IPS DF 19.7 (cell line): Measurements from ENCODE around the gene SUPT16H.
"Not testable (repeated sequence)": the region's sequence is repeated elsewhere in the genome, so short reads cannot be mapped to it uniquely, and the experiment has no call there.

Experiments
- DNase-seq: peaks from one replicate; pipeline ENCODE4 v3.0.0-alpha.2; 2013; ENCODE audit warnings: low read depth, low spot score

SUPT16H gene

GRCh38 chr14:21367582-21368144, 16.2 kb downstream of the SUPT16H start:
- DNase-seq = no peak

- no peak for DNase-seq
Measured at GRCh38 chr14:21356511-21356910, 27.3 kb downstream of the SUPT16H start.

- DNase-seq = no peak
Measured at GRCh38 chr14:21352587-21352986, 31.2 kb downstream of the SUPT16H start.

- DNase-seq = no peak
Measured at GRCh38 chr14:21350539-21350938, 33.3 kb downstream of the SUPT16H start.

- no peak for DNase-seq
Measured at GRCh38 chr14:21347201-21347600, 36.6 kb downstream of the SUPT16H start.

DNA sequence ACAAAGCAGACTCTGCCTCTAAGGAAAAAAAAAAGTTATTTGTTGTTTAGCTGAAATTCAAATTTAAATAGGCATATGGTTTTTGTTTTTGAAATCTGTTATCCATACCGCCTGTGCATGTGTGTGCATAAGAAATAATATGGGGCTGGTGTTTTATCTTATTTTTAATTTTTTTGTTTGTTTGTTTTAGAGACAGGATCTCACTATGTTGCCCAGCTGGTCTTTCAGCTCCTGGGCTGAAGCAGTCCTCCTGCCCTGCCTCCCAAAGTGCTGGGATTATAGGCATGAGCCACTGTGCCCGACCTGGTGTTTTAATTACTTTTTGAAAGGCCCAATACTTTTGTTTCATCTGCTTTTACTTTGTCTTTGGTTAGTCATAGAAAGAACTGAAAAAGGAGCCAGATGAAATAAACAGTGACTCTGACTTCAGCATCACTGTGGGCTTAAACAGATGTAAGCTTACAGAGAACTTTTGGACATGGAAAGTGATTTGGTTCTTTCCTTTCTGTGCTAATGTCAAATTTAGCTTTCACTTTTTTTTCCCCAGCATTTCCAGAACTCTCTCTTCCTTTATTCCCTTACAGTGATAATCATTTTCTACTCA, 37.2 kb downstream of the SUPT16H start:
- no peak for DNase-seq

GRCh38 chr14:21343035-21343794, 40.6 kb downstream of the SUPT16H start:
- DNase-seq = no peak

DNA sequence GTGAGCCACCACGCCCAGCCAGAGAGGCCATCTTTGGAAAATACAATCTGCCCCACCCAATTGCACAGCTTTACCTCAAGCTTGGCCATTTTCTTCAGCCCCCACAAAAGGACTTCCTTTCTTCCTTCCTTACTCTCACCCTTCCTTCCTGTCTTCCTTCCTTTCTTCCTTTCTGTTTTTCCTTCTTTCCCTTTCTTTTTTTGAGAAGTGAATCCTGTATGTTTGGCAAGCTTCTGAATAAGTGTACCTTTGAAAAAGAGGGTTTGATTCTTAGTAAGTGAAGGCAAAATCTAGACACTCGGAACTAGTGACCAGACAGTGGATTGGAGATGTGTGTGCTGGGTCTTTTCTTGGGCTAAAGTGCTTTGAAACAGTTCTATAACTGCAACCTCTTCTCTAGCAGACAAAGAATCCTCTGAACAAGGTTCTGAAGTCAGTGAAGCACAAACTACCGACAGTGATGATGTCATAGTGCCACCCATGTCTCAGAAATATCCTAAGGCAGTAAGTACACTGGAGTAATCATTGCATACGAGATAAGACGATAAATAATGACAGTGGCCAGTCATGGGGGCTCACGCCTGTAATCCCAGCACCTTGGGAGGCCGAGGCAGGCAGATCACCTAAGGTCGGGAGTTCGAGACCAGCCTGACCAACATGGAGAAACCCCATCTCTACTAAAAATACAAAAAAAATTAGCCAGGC, 49.5 kb downstream of the SUPT16H start:
- no peak for DNase-seq

DNA sequence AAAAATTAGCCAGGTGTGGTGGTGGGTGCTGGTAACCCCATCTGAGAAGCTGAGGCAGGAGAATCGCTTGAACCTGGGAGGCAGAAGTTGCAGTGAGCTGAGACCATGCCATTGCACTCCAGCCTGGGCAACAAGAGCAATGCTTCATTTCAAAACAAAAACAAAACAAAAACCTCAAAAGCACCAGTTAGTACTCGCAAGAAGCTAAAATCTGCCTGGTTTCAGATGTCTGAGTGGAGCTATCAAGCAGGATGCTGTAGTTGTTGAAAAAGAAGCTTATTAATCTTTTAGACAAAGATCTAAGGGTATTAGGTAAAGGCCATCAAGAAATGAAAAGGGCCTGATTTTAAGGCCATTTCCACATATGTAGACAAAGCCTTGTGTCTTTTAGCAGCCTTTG, 50.9 kb downstream of the SUPT16H start:
- no peak for DNase-seq

DNA sequence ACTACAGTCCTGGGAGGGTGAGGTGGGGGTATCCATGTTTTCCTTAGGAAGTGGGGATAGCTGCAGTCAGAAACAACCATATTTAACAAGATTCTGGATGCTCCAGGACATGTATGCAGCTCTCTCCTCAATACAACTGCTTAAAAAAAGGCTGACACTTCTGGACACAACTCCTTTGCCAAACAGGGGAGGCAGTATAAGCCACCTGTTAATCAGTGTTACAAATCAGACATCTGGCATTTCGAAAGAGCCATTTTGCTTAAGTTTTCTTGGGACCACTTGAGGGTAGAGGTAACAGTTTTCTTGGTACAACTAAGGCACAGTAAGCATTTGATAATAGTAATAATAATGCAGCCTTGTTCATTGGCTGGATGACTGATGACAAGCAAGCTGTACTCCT, 56.8 kb downstream of the SUPT16H start:
- DNase-seq = no peak

GRCh38 chr14:21322716-21323115, 61.1 kb downstream of the SUPT16H start:
- no peak for DNase-seq

DNA sequence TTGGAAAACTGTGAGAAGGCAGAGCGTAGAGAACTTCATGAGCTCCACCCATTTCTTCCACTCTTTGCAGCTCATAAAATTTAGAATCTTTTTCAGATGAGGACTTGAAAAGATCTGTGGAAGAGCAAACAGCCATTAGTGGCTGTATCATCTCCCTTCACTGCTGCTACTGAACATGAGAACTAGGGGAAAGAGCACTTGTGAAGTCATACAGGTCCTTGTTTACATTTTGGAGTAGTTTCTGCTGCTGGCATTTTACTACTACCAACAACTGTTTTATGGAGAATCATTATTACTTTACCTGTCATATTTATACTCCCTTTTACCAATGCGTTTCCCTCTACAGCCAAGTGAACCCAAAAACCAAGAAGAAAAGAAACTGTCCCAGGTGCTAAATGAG, 62.9 kb downstream of the SUPT16H start:
- DNase-seq = no peak

- no peak for DNase-seq
Measured at GRCh38 chr14:21317398-21317797, 66.4 kb downstream of the SUPT16H start.

DNA sequence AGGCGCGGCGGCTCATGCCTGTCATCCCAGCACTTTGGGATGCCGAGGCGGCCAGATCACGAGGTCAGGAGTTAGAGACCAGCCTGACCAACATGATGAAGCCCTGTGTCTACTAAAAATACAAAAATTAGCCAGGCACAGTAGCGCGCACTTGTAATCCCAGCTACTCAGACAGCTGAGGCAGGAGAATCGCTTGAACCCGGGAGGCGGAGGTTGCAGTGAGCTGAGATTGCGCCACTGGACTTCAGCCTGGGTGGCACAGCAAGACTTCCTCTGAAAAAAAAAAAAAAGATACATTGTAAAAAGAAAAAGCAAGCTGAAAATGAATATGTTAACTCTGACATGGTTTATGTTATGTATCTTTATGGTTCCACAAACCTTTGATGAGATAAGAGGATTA, 70.3 kb downstream of the SUPT16H start:
- DNase-seq = no peak

GRCh38 chr14:21311614-21312013, 72.2 kb downstream of the SUPT16H start:
- no peak for DNase-seq

DNA sequence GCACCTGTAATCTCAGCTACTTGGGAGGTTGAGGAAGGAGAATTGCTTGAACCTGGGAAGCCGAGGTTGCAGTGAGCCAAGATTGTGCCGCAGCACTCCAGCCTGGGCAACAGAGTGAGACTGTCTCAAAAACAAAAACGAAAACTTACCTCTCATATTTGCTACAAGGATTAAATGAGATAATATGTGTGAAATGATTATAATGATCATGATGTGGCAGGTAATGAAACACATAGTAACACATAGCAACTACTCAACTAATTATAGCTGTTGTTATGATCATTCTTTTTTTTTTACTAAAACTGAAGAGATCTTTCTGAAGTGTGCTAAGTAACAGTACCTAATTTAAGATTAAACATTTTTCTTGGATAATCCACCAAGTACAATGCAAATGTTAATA, 73.9 kb downstream of the SUPT16H start:
- no peak for DNase-seq

- DNase-seq = no peak
Measured at GRCh38 chr14:21309238-21309636, 74.6 kb downstream of the SUPT16H start.

DNA sequence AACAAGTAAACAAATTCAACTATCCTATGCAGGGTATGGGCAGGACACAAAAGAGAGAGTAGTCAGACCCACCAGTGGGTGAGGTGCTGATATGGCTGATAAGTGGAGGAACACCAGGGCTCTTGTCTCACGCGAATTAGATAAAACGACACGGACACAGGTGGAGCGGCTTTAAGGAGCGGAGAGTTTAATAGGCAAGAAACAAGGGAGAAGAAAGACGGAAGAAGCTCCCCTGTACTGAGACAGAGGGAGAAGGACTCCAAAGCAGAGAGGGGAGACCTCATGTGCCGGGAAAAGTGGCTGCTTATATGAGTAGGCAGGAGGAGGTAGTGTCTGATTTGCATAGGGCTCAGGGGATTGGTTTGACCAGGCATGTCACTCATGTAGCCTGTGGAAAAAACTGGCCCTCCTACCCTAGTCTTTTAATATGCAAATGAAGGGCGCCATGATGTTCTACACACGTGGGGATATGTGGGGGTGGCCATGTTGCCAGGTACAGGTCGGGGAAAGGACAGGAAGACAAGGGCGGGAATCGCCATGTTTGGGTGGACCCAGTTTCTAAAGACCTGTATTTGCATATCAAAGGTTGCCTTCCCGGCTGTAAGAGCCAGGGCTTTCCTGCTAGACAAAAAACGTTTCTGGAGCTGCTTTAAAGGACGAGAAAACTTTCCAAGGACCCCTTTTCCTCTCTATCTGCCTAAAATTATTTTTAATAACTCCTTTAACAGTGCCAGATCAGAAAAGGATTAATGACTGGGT, 75.2 kb downstream of the SUPT16H start:
- peak; percentile 97 for DNase-seq

DNA sequence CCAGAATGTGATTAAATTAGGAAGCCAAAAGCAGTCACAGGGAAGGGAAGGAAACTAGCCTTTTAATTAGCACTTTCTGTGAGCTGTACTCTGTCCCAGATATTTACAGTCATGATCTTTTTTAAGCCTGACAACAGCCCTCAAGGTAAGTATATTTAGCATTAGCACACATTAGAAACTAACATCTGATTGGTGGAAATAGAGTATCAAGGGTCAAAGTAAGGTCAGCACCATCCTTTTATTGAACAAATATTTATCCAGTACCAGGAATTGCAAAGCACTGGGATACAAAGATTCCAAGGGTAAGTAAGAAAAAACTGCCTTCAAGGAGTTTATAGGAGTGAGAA, 75.7 kb downstream of the SUPT16H start:
- DNase-seq = no peak

GRCh38 chr14:21307637-21308036, 76.2 kb downstream of the SUPT16H start:
- no peak for DNase-seq

- DNase-seq = not testable (repeated sequence)
Measured at GRCh38 chr14:21302836-21303140, 81.0 kb downstream of the SUPT16H start.
